ENCODE results near the gene STK36. TPM values are rescaled to one million over a fixed set of nuclear protein-coding genes. Genes with fewer than 3 reads are reported as not detected.

STK36 gene
- total RNA-seq, 2 donors from 2014 or later: 17.8 to 36.7 TPM

GRCh38 chr2:218743068-218743467, 71.2 kb downstream of the STK36 start:
- intact Hi-C loops (cut with DNase I): no loop called here
- H3K27ac ChIP-seq: no peak overlapping the region
- H3K9me3 ChIP-seq: no peaks in the 10 kb centered on the region
- no peaks in the 10 kb centered on the region for H3K36me3 ChIP-seq
- H3K27me3 ChIP-seq: no peaks in the 10 kb centered on the region
- no peak overlapping the region for H3K4me3 ChIP-seq
- no peak for TF ChIP-seq CTCF (IDR thresholded peaks at IDR 0.05)
- no peaks in the 10 kb centered on the region for H3K4me1 ChIP-seq
- no peak for DNase-seq
- no peak overlapping the region for H3K9ac ChIP-seq (ENCODE audit: low read depth in 2 of 2, low read length in 2 of 2)

- H3K36me3 ChIP-seq: no peaks in the 10 kb centered on the region
- no peak for TF ChIP-seq CTCF (IDR thresholded peaks at IDR 0.05)
- H3K9me3 ChIP-seq: no peaks in the 10 kb centered on the region
- H3K9ac ChIP-seq (ENCODE audit: low read depth in 2 of 2, low read length in 2 of 2): no peak overlapping the region
- no peak for DNase-seq
- intact Hi-C loops (cut with DNase I): no loop called here
- no peaks in the 10 kb centered on the region for H3K27me3 ChIP-seq
- no peak overlapping the region for H3K27ac ChIP-seq
- no peaks in the 10 kb centered on the region for H3K4me1 ChIP-seq
- H3K4me3 ChIP-seq: no peak overlapping the region
Measured at GRCh38 chr2:218744615-218745014, 72.7 kb downstream of the STK36 start.

GRCh38 chr2:218745160-218745558, 73.3 kb downstream of the STK36 start:
- intact Hi-C loops (cut with DNase I): no loop called here
- H3K9ac ChIP-seq (ENCODE audit: low read depth in 2 of 2, low read length in 2 of 2): no peak overlapping the region
- H3K4me3 ChIP-seq: no peak overlapping the region
- no peaks in the 10 kb centered on the region for H3K27me3 ChIP-seq
- H3K36me3 ChIP-seq: no peaks in the 10 kb centered on the region
- no peak for TF ChIP-seq CTCF (IDR thresholded peaks at IDR 0.05)
- H3K4me1 ChIP-seq: no peaks in the 10 kb centered on the region
- no peaks in the 10 kb centered on the region for H3K9me3 ChIP-seq
- DNase-seq: no peak
- H3K27ac ChIP-seq: no peak overlapping the region

GRCh38 chr2:218745559-218746469, 73.9 kb downstream of the STK36 start:
- intact Hi-C loops (cut with DNase I): no loop called here
- no peak overlapping the region for H3K27ac ChIP-seq
- H3K9ac ChIP-seq (ENCODE audit: low read depth in 2 of 2, low read length in 2 of 2): no peak overlapping the region
- no peaks in the 10 kb centered on the region for H3K4me1 ChIP-seq
- no peak for TF ChIP-seq CTCF (IDR thresholded peaks at IDR 0.05)
- no peaks in the 10 kb centered on the region for H3K36me3 ChIP-seq
- no peaks in the 10 kb centered on the region for H3K9me3 ChIP-seq
- no peak overlapping the region for H3K4me3 ChIP-seq
- H3K27me3 ChIP-seq: no peaks in the 10 kb centered on the region
- no peak for DNase-seq

GRCh38 chr2:218746470-218746795, 74.5 kb downstream of the STK36 start:
- Histone ChIP-seq H3K27ac (no peak overlapping the region), H3K36me3 (no peaks in the 10 kb centered on the region), H3K9ac (ENCODE audit: low read depth in 2 of 2, low read length in 2 of 2) (no peak overlapping the region)

More at GRCh38 chr2:218746470-218746795, 74.5 kb downstream of the STK36 start:
- no peaks in the 10 kb centered on the region for H3K4me1 ChIP-seq
- no peak overlapping the region for H3K4me3 ChIP-seq
- intact Hi-C loops (cut with DNase I): no loop called here
- no peak for TF ChIP-seq CTCF (IDR thresholded peaks at IDR 0.05)
- no peak for DNase-seq
- no peaks in the 10 kb centered on the region for H3K9me3 ChIP-seq
- no peaks in the 10 kb centered on the region for H3K27me3 ChIP-seq

All from colonic mucosa (tissue), 4 donors.